ENCODE data around the gene NAGS. TPM values are rescaled to one million over a fixed set of nuclear protein-coding genes. Genes with fewer than 3 reads are reported as not detected.
"Not testable (repeated sequence)": the region's sequence is repeated elsewhere in the genome, so short reads cannot be mapped to it uniquely, and the experiment has no call there.

NAGS gene
- total RNA-seq, 3 donors from 2014 or later (not counting 1 experiment from before 2014, with no cell fraction given): 0.92 to 1.7 (median 1.1) TPM

- peak; percentile 83 to 95 for DNase-seq
- Histone ChIP-seq H3K36me3 (ENCODE audit: control insufficient read depth, insufficient read depth, low read length) (peaks cover 4% of the 10 kb centered on the region), H3K27ac (ENCODE audit: low read length) (no peak within 1 kb of the TSS), H3K27me3 (ENCODE audit: control insufficient read depth, insufficient read depth, low read length) (no peaks in the 10 kb centered on the region), H3K4me1 (ENCODE audit: control insufficient read depth, insufficient read depth, low read length) (peaks cover 12% of the 10 kb centered on the region), H3K4me3 (ENCODE audit: low read length) (peak within 1 kb of the TSS; percentile 73), H3K9me3 (ENCODE audit: control insufficient read depth, insufficient read depth, low read length) (no peaks in the 10 kb centered on the region)
- no peaks in the 10 kb centered on the region for H3K27me3 Mint-ChIP-seq (ENCODE audit: low read depth in 2 of 2)
- H3K27ac Mint-ChIP-seq: peak within 1 kb of the TSS; percentile 90 to 94
- H3K9me3 Mint-ChIP-seq: no peaks in the 10 kb centered on the region
- intact Hi-C loops (cut with micrococcal nuclease): loop anchor here (10.0 kb wide), 1 partner anchor 530 kb away; the partner anchor contains the start of gene DHX8
- under 1% methylated on average over 43 of the region's 43 CpGs for WGBS (ENCODE audit: insufficient coverage)
- H3K4me1 Mint-ChIP-seq: peaks cover 11 to 16% of the 10 kb centered on the region in 2 donors
- no peaks in the 10 kb centered on the region for H3K36me3 Mint-ChIP-seq
- H3K4me3 Mint-ChIP-seq: peak within 1 kb of the TSS; percentile 97
- peak; percentile 96 to 100 (median 99) for ATAC-seq
- no peak for TF ChIP-seq CTCF (IDR thresholded peaks at IDR 0.05)
Measured at GRCh38 chr17:44014437-44015172, 10.2 kb downstream of the NAGS start, which contains the start of gene TMEM101. TSS of gene TMEM101 (minus strand) at chr17:44014963. CDS start at chr17:44014952, 11 bp downstream.

GRCh38 chr17:44021227-44021626 is 16.8 kb downstream of the NAGS start:
- H3K9me3 ChIP-seq (ENCODE audit: control insufficient read depth, insufficient read depth, low read length); H3K27ac ChIP-seq (ENCODE audit: low read length); H3K36me3 Mint-ChIP-seq; H3K9me3 Mint-ChIP-seq; H3K4me1 Mint-ChIP-seq; DNase-seq; H3K4me1 ChIP-seq (ENCODE audit: control insufficient read depth, insufficient read depth, low read length); ATAC-seq; H3K27ac Mint-ChIP-seq; H3K4me3 ChIP-seq (ENCODE audit: low read length); H3K4me3 Mint-ChIP-seq; H3K27me3 ChIP-seq (ENCODE audit: control insufficient read depth, insufficient read depth, low read length); H3K27me3 Mint-ChIP-seq (ENCODE audit: low read depth in 2 of 2); H3K36me3 ChIP-seq (ENCODE audit: control insufficient read depth, insufficient read depth, low read length); intact Hi-C loops (cut with micrococcal nuclease): not testable (repeated sequence)
- 95% methylated on average over 5 of the region's 7 CpGs for WGBS (ENCODE audit: insufficient coverage)

GRCh38 chr17:44022246-44022645 is 17.8 kb downstream of the NAGS start:
- Mint-ChIP-seq H3K9me3 (no peaks in the 10 kb centered on the region), H3K27me3 (ENCODE audit: low read depth in 2 of 2) (no peaks in the 10 kb centered on the region), H3K4me3 (no peak overlapping the region), H3K27ac (no peak overlapping the region), H3K36me3 (no peaks in the 10 kb centered on the region), H3K4me1 (no peaks in the 10 kb centered on the region)
- ATAC-seq (no peak), DNase-seq (no peak)
- 93% methylated on average over 2 of the region's 2 CpGs for WGBS (ENCODE audit: insufficient coverage)
- TF ChIP-seq CTCF (IDR thresholded peaks at IDR 0.05): no peak
- Histone ChIP-seq H3K36me3 (ENCODE audit: control insufficient read depth, insufficient read depth, low read length) (peaks cover 3% of the 10 kb centered on the region), H3K27me3 (ENCODE audit: control insufficient read depth, insufficient read depth, low read length) (no peaks in the 10 kb centered on the region), H3K27ac (ENCODE audit: low read length) (no peak overlapping the region), H3K9me3 (ENCODE audit: control insufficient read depth, insufficient read depth, low read length) (no peaks in the 10 kb centered on the region), H3K4me3 (ENCODE audit: low read length) (no peak overlapping the region), H3K4me1 (ENCODE audit: control insufficient read depth, insufficient read depth, low read length) (no peaks in the 10 kb centered on the region)
- intact Hi-C loops (cut with micrococcal nuclease): no loop called here

- Mint-ChIP-seq H3K4me1 (no peaks in the 10 kb centered on the region), H3K27me3 (ENCODE audit: low read depth in 2 of 2) (no peaks in the 10 kb centered on the region), H3K36me3 (no peaks in the 10 kb centered on the region), H3K27ac (no peak overlapping the region), H3K4me3 (no peak overlapping the region), H3K9me3 (no peaks in the 10 kb centered on the region)
- no peak for ATAC-seq
- intact Hi-C loops (cut with micrococcal nuclease): no loop called here
- no peak overlapping the region for H3K4me3 ChIP-seq (ENCODE audit: low read length)
- H3K9me3 ChIP-seq (ENCODE audit: control insufficient read depth, insufficient read depth, low read length): no peaks in the 10 kb centered on the region
- DNase-seq: no peak
- 95% methylated on average over 22 of the region's 22 CpGs for WGBS (ENCODE audit: insufficient coverage)
- no peak overlapping the region for H3K27ac ChIP-seq (ENCODE audit: low read length)
- H3K36me3 ChIP-seq (ENCODE audit: control insufficient read depth, insufficient read depth, low read length): peaks cover 3% of the 10 kb centered on the region
- TF ChIP-seq CTCF (IDR thresholded peaks at IDR 0.05): no peak
- H3K27me3 ChIP-seq (ENCODE audit: control insufficient read depth, insufficient read depth, low read length): no peaks in the 10 kb centered on the region
- no peaks in the 10 kb centered on the region for H3K4me1 ChIP-seq (ENCODE audit: control insufficient read depth, insufficient read depth, low read length)
Measured at GRCh38 chr17:44023545-44024270, 19.3 kb downstream of the NAGS start.

All from natural killer cell (primary cell).